ENCODE measurements around the gene MGLL.

GRCh38 chr3:127732879-127733350 is 89.4 kb downstream of the MGLL start:
- TF ChIP-seq CTCF (IDR thresholded peaks at IDR 0.05) (no peak), POLR2A (IDR thresholded peaks at IDR 0.05) (no peak), POLR2AphosphoS5 (IDR thresholded peaks at IDR 0.05) (no peak)

Measured in breast epithelium (tissue), 3 donors.